Measurements from ENCODE around the gene CLCN1.
A peak's percentile ranks its signal among the peaks of the same experiment; 100 is the strongest.

CLCN1 gene

GRCh38 chr7:143296686-143297085, 19.2 kb upstream of the CLCN1 start:
- no peak for DNase-seq

GRCh38 chr7:143299346-143299745, 16.6 kb upstream of the CLCN1 start:
- DNase-seq, result no peak

- no peak for DNase-seq
These were observed 16.1 kb upstream of the CLCN1 start for GRCh38 chr7:143299840-143300239.

DNA sequence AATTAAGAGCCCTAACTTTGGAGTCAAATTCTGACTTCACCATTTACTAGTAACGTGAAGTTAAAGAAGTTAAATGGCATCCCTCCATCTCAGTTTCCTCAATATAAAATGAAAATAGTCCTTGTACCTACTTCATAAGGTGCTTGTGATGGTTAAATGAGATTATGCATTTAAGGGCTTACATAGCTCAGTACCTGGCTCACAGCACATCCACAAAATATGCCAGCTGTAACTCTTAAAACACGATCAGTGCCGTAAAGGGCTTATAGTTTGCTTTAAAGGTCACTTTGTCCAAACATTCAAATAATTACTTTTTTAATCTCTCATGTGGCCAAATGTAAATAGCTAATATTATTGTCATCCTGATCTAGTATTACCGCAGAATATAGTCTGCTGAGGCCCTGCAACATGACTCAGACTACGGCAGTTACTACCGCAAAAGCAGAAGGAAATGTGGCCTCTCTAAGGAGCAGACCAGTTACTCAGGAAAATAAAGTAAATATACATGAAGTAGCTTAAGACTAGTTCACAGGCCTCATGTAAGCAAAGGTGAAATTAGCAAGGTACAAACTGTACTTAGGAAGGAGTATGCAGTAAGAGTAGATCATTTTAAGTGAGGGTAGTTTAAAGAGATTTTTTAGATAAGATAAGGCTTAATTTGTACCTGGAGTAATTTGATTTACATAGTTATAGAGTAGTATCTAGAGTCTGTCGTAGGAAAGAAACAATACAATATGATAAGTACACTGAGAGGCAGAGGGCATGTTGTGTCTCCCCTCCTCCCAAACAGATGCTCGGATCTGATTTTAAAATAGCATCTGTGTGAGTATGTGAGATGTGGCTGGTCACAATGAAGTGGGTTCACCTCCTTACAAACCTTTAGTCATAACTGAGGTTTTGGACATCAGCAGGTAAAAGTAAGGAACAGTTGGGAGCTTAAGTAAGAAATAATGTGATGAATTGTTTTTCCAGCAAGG, 14.7 kb upstream of the CLCN1 start:
- peak; percentile 16 for DNase-seq

DNA sequence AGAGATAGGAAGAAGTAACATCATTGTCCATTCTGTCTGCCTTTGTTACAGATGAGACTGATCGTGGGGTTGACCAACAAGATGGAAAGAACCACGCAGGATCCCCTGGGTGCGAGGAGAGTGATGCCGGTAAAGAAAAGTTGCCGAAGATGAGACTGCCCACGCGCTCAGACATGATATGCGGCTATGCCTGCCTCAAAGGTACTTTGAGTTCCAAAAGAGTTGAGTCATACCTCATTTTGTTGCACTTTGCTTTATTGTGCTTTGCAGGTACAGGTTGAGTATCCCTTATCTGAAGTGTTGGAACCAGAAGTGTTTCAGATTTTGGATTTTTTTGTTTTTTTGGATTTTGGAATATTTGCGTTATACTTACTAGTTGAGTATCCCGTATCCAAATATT, 12.2 kb upstream of the CLCN1 start:
- no peak for DNase-seq

GRCh38 chr7:143304938-143305337, 11.0 kb upstream of the CLCN1 start:
- no peak for DNase-seq

DNA sequence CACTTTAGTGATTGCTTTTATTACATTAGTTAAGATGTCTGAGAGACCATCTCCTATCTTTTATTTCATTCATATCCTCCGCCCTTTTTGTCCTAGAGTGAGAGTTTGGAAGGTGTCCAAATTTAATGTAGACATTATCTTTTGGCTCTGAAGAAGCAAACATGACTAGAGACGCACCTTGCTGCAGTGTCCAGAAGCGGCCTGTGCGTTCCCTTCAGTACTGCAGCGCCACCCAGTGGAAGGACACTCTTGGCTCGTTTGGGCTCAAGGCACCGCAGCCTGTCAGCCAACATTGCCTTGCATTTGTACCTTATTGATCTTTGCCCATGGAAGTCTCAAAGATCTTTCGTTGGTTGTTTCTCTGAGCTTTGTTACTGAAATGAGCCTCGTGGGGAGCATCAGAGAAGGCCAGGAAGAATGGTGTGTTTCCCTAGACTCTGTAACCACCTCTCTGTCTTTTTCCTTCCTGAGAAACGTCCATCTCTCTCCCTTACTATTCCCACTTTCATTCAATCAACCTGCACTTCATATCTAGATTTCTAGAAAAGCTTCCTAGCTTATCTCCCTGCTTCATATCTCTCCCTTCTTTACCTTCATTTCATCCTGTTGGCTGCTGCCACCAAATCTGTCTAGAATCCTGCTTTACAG, 10.4 kb upstream of the CLCN1 start:
- no peak for DNase-seq

DNA sequence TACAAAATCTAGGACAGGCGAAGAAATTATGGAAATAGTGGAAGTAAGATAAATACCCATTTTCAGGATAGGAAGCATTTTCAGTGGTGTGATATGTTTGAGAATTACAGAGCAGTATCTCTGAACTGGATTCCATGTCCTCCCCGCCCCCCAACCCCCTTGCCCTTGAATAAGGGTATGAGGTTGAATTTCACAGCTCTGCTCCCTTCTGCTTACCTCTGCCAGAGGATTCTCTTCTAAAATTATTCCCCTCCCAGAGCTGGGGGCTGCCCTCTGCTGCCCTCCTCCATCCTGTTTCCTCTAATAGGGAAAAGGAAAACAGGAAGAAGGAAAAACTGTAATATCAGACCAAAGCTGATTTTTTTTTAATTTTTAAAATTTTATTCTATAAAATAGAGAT, 7.3 kb upstream of the CLCN1 start:
- DNase-seq, result no peak

DNA sequence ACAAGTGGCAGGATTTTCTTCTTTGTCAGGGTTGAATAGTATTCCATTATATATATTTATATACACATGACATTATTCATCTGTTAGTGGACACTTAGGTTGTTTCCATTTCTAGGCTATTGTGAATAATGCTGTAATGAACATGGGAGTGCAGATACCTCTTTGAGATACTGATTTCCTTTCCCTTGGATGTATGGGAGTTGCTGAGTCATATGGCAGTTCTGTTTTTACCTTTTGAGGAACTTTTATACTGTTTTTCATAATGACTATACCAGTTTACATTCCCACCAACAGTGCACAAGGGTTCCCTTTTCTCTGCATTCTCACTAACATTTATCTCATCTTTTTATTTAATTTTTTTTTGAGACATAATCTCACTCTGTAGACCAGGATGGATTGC, 1.8 kb upstream of the CLCN1 start:
- DNase-seq, result no peak

DNA sequence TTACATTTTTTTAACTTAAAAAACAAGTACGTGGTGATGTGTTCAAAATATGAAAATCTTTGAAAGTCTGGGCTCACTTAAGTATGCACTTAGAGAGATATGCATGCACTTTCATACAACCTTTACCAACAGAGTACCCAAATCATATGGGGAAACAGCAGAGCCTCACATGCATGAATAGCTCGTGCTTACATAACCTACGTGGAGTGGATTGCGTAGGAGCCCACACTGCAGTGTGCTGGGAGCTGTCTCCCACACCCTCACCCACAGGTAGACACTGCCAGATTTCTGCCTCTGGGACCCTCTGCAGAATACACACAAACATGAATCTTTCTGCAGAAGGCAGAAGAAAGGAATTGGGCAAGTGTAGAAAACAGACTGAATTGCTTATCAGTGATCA, 581 bp downstream of the CLCN1 start:
- no peak for DNase-seq

- DNase-seq, result no peak
These were observed 2.8 kb downstream of the CLCN1 start for GRCh38 chr7:143318661-143319060.

GRCh38 chr7:143320620-143321019, 4.7 kb downstream of the CLCN1 start:
- no peak for DNase-seq

DNA sequence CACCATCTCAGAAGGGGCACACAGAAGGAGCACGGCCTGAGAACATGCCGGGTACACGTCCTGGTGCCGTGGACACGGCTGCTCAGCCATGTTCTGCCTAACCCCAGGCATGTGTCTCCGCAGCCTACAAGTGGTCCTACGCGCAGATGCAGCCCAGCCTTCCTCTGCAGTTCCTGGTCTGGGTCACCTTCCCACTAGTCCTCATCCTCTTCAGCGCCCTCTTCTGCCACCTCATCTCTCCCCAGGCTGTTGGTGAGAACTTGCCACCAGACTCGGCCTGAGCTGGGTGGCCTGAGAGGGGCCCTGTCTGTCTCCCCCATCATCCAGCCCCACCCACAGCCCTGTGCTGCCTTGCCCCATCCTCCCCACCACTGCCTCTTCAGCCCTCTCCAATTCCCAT, 5.3 kb downstream of the CLCN1 start:
- no peak for DNase-seq

DNA sequence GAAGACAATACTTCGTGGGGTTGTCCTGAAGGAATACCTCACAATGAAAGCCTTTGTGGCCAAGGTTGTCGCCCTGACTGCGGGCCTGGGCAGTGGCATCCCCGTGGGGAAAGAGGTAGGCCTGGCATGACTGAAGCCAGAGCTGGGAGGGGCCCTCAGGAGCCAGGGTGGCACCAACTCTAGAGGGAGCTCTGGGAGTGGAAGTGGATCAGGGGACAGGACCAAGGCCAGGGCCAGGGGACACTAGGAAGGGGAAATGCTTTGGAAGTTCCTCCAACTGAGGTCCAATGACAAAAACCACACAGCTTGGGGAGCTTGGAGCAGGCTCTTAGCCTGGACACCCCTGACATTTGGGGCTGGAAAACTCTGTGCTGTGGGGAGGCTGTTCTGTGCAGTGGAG, 5.8 kb downstream of the CLCN1 start:
- DNase-seq, result no peak

- no peak for DNase-seq
These were observed 7.1 kb downstream of the CLCN1 start for GRCh38 chr7:143322760-143323633.

DNA sequence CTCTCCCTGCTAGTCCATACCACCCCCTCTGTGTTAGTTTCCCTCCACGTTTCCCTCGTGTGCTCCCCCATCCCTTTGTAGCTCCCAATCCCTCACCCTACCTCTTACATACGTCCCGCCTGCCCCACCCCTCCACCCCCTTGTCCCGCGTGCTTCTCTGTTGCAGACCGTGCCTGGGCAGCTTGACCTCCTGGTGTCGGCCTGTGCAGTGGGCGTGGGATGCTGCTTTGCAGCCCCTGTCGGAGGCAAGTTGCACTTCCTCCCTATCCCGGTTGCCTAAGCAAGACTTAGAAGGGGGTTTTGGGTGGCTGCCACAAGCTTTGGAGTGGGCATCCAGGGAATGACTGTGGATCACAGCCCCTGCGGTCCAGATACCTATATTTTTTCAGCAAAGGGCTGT, 7.7 kb downstream of the CLCN1 start:
- DNase-seq, result no peak

DNA sequence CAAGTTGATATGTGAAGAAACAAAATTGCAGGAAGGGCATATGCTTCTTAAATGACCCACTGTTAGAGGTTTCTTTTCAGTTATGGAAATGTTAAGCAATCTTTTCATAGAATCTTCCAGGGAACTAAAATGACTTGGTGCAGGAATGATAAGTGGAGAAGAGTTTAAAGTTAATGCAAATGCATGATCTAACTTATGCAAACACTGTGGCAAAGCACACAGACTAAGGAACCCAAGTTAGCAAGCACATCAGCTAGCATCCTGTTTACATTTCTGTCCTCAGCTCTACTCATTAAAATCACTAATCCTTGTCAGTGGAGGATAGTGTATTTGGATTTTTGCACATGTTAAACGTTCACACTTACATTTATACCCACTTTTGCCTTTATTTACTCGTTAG, 9.3 kb downstream of the CLCN1 start:
- DNase-seq, result no peak

GRCh38 chr7:143327903-143328302, 12.0 kb downstream of the CLCN1 start:
- no peak for DNase-seq

- no peak for DNase-seq
These were observed 13.7 kb downstream of the CLCN1 start for GRCh38 chr7:143329471-143330170.

GRCh38 chr7:143331179-143331801, 15.4 kb downstream of the CLCN1 start:
- DNase-seq, result no peak

- DNase-seq, result no peak
These were observed 18.3 kb downstream of the CLCN1 start for GRCh38 chr7:143334244-143334643.

DNA sequence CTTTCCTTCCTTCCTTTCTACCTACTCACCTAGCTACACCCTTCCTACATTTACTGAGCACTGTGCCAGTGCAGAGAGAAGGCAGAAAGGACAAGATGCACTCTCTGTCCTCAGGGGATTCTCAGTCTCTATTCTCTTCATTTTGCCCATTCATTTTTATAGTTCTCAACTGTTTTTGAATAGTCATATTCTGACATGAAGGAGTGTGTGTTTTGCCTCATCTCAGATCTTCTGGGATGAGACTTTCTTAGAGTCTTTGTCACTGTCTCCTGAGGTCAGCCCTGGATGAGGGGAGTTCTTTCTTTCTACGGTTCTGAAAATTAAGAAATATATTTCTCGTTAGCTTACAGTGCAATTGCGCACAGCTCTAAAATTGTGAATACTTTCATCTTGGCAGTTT, 21.3 kb downstream of the CLCN1 start:
- DNase-seq, result no peak
